ENCODE measurements around the gene FGF1.
A peak's percentile ranks its signal among the peaks of the same experiment; 100 is the strongest.

The FGF1 gene

DNA sequence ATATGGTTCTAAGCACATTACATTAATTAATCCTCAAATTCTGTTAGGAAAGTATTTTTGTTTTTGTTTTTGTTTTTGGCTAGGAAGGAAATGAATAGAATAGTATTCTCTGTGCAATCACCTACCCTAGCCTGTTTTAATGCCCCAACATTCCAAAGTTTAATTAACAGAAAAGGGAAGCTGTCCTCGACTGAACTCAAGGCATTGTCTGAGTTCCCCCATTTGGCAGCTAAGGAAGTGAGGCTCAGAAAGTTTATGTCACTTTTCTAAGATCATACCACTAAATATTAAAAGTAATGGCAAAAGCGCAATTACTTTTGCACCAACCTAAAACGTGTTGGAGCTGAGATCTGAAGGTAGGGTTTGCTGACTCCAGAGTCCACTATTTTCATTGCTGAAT, 59.8 kb downstream of the FGF1 start (continued):
- TF ChIP-seq ZBTB17 (tag by site-specific recombination; IDR thresholded peaks at IDR 0.05): no peak
- TF ChIP-seq SCRT2 (tag by site-specific recombination; IDR thresholded peaks at IDR 0.05): no peak
- no peak for TF ChIP-seq WT1 (tag by site-specific recombination; IDR thresholded peaks at IDR 0.05)
- TF ChIP-seq ZNF623 (tag by site-specific recombination; IDR thresholded peaks at IDR 0.05): no peak
- TF ChIP-seq ZNF473 (tag by site-specific recombination; IDR thresholded peaks at IDR 0.05): no peak
- TF ChIP-seq ZNF658 (tag by site-specific recombination; IDR thresholded peaks at IDR 0.05): no peak
- TF ChIP-seq ZNF792 (tag by site-specific recombination; IDR thresholded peaks at IDR 0.05): no peak

GRCh38 chr5:142621227-142621626, 64.7 kb downstream of the FGF1 start:
- ChIA-PET CTCF (interaction anchor here (0.7 to 2.6 kb wide), 4 partner anchors 9 to 1344 kb away, joined by 3 to 15 read pairs (median 7); no protein-coding TSS in a partner anchor), POLR2A (no interaction called here)
- no peak overlapping the region for H3K27ac ChIP-seq (ENCODE audit: extremely low read depth, low read depth, low read length)
- no peaks in the 10 kb centered on the region for H3K4me1 ChIP-seq (ENCODE audit: control insufficient read depth, insufficient read depth, low read length)
- H3K9me3 ChIP-seq (ENCODE audit: control insufficient read depth, insufficient read depth, low read depth, low read length): no peaks in the 10 kb centered on the region
- H3K4me3 ChIP-seq (ENCODE audit: low read depth, low read length): no peak overlapping the region
- TF ChIP-seq ZNF785 (tag by site-specific recombination; IDR thresholded peaks at IDR 0.05) (no peak), ZNF366 (tag by site-specific recombination; conservative IDR thresholded peaks at IDR 0.05) (0 out of 2 replicates have a peak, but pooled peaks have one; percentile 21)
- H3K36me3 ChIP-seq (ENCODE audit: control insufficient read depth in 2 of 2, insufficient read depth in 1 of 2, low read length in 2 of 2): no peaks in the 10 kb centered on the region

- no peaks in the 10 kb centered on the region for H3K9me3 ChIP-seq (ENCODE audit: control insufficient read depth, insufficient read depth, low read depth, low read length)
- POLR2A ChIA-PET: no interaction called here
- no peaks in the 10 kb centered on the region for H3K36me3 ChIP-seq (ENCODE audit: control insufficient read depth in 2 of 2, insufficient read depth in 1 of 2, low read length in 2 of 2)
- no peak overlapping the region for H3K27ac ChIP-seq (ENCODE audit: extremely low read depth, low read depth, low read length)
- CTCF ChIA-PET: interaction anchor here (0.7 to 1.0 kb wide), 3 partner anchors 94 to 112 kb away, joined by 3 read pairs; no protein-coding TSS in a partner anchor
- no peak for TF ChIP-seq GFI1B (tag by site-specific recombination; IDR thresholded peaks at IDR 0.05)
- no peak for TF ChIP-seq RBAK (tag by site-specific recombination; IDR thresholded peaks at IDR 0.05)
- TF ChIP-seq KLF10 (tag by site-specific recombination; IDR thresholded peaks at IDR 0.05): no peak
- no peak for TF ChIP-seq ZNF266 (tag by site-specific recombination; IDR thresholded peaks at IDR 0.05; ENCODE audit: low read depth)
- H3K4me1 ChIP-seq (ENCODE audit: control insufficient read depth, insufficient read depth, low read length): no peaks in the 10 kb centered on the region
- no peak overlapping the region for H3K4me3 ChIP-seq (ENCODE audit: low read depth, low read length)
These were observed 66.1 kb downstream of the FGF1 start for GRCh38 chr5:142619815-142620214.

DNA sequence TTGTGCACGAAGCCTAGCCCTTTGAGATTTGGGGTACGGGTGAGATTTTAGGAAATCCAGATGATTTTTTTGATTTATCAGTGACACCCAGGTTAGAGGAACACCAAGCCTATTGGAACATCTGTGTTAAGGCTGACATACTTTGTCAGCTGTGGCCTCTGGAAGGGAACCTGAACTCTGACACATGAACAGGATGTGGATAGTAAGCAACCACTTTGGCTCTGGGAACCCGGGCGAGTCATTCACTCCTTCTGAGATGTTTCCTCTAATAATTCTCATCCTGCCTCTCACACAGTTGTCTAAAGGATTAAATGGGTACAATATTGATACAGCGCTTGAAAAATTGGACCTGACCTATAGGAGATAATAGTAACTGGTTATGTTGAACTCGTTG, 67.8 kb downstream of the FGF1 start:
- CTCF ChIA-PET: interaction anchor here (0.7 to 1.4 kb wide), 5 partner anchors 11 to 96 kb away, joined by 3 to 5 read pairs (median 3); no protein-coding TSS in a partner anchor
- no peak for TF ChIP-seq ZBTB26 (tag by site-specific recombination; optimal IDR thresholded peaks at IDR 0.05)
- no peak for TF ChIP-seq ZNF670 (tag by site-specific recombination; IDR thresholded peaks at IDR 0.05; ENCODE audit: low read depth)
- POLR2A ChIA-PET: interaction anchor here (0.6 kb wide), 1 partner anchor 45 kb away, joined by 3 read pairs; no protein-coding TSS in a partner anchor
- H3K36me3 ChIP-seq (ENCODE audit: control insufficient read depth in 2 of 2, insufficient read depth in 1 of 2, low read length in 2 of 2): no peaks in the 10 kb centered on the region
- H3K4me1 ChIP-seq (ENCODE audit: control insufficient read depth, insufficient read depth, low read length): no peaks in the 10 kb centered on the region
- no peak overlapping the region for H3K27ac ChIP-seq (ENCODE audit: extremely low read depth, low read depth, low read length)
- no peaks in the 10 kb centered on the region for H3K9me3 ChIP-seq (ENCODE audit: control insufficient read depth, insufficient read depth, low read depth, low read length)
- H3K4me3 ChIP-seq (ENCODE audit: low read depth, low read length): no peak overlapping the region

- Histone ChIP-seq H3K27ac (ENCODE audit: extremely low read depth, low read depth, low read length) (no peak overlapping the region), H3K4me1 (ENCODE audit: control insufficient read depth, insufficient read depth, low read length) (no peaks in the 10 kb centered on the region), H3K9me3 (ENCODE audit: control insufficient read depth, insufficient read depth, low read depth, low read length) (no peaks in the 10 kb centered on the region), H3K36me3 (ENCODE audit: control insufficient read depth in 2 of 2, insufficient read depth in 1 of 2, low read length in 2 of 2) (no peaks in the 10 kb centered on the region), H3K4me3 (ENCODE audit: low read depth, low read length) (no peak overlapping the region)
- CTCF ChIA-PET: interaction anchor here (1.0 to 1.4 kb wide), 3 partner anchors 11 to 96 kb away, joined by 3 to 4 read pairs (median 3); no protein-coding TSS in a partner anchor
- POLR2A ChIA-PET: interaction anchor here (0.6 kb wide), 1 partner anchor 44 kb away, joined by 3 read pairs; no protein-coding TSS in a partner anchor
- TF ChIP-seq GLIS2 (tag by site-specific recombination; IDR thresholded peaks at IDR 0.05) (no peak), ZNF146 (tag by site-specific recombination; IDR thresholded peaks at IDR 0.05) (no peak), KLF7 (tag by site-specific recombination; IDR thresholded peaks at IDR 0.05; ENCODE audit: borderline replicate concordance) (no peak), BCL11B (tag by site-specific recombination; IDR thresholded peaks at IDR 0.05; ENCODE audit: low read depth) (no peak), ZNF76 (tag by site-specific recombination; IDR thresholded peaks at IDR 0.05; ENCODE audit: borderline replicate concordance, low read depth) (no peak), SCRT1 (tag by site-specific recombination; IDR thresholded peaks at IDR 0.05; ENCODE audit: borderline replicate concordance) (no peak), ZFP37 (tag by site-specific recombination; IDR thresholded peaks at IDR 0.05) (no peak), ZNF324 (tag by site-specific recombination; IDR thresholded peaks at IDR 0.05) (no peak), ZFP3 (tag by site-specific recombination; IDR thresholded peaks at IDR 0.05; ENCODE audit: low read depth) (no peak), ZNF211 (tag by site-specific recombination; IDR thresholded peaks at IDR 0.05; ENCODE audit: low read depth) (no peak)
- TF ChIP-seq, protein P1, sequence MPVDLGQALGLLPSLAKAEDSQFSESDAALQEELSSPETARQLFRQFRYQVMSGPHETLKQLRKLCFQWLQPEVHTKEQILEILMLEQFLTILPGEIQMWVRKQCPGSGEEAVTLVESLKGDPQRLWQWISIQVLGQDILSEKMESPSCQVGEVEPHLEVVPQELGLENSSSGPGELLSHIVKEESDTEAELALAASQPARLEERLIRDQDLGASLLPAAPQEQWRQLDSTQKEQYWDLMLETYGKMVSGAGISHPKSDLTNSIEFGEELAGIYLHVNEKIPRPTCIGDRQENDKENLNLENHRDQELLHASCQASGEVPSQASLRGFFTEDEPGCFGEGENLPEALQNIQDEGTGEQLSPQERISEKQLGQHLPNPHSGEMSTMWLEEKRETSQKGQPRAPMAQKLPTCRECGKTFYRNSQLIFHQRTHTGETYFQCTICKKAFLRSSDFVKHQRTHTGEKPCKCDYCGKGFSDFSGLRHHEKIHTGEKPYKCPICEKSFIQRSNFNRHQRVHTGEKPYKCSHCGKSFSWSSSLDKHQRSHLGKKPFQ (tag by site-specific recombination; IDR thresholded peaks at IDR 0.05): no peak
These were observed 68.3 kb downstream of the FGF1 start for GRCh38 chr5:142617416-142618129.
